Activated CD4-positive, alpha-beta T cell treated with anti-CD3 and anti-CD28 coated beads, Interleukin-2, Interleukin-4, amounts not matched to agents 100 ng/mL and 50 ng/mL, durations not matched to agents 16 hours and 8 hours (primary cell): ENCODE measurements around the gene SLC7A1.

Experiments
- DNase-seq: peaks from one replicate; pipeline ENCODE4 v3.0.0-alpha.2; 2020; ENCODE audit warnings: low spot score

SLC7A1 gene

DNA sequence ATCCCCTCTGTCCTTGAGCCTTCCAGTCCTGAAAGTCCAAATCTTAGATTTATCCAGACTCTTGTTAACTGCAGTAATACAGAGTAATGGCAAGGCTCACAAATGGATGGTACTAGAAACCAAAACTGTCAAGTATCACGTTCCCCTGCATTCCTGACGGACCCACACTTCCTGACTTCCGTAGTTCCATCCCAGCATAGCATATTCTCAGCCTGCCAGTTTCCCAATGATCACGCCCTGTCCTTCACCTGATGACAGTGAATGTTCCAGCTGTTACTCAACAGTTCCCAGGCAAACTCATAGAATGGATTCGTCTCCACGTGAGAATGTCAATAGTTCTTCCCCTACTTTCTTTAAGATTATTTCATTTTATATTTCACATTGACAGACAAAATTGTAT is 33.6 kb downstream of the SLC7A1 start:
- DNase-seq: no peak

DNA sequence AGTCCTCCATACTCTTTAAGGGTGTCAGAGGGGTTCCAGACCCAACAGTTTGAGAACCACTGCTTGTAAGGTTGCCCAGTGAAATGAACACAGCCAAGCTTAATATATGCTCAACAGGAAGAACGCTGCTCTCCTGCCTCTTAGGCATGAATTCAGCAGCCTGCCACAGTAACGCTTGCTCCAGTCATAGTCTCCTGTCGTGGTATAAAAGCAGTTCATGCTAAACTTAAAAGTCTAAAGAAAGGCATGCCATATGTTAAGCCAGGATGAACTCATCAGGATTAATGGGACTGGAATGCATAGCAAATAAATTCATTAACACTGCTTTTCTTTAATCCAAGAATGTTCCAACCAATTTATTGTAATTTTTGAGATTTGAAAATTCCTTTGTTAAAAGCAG is 38.7 kb downstream of the SLC7A1 start:
- DNase-seq: no peak

DNA sequence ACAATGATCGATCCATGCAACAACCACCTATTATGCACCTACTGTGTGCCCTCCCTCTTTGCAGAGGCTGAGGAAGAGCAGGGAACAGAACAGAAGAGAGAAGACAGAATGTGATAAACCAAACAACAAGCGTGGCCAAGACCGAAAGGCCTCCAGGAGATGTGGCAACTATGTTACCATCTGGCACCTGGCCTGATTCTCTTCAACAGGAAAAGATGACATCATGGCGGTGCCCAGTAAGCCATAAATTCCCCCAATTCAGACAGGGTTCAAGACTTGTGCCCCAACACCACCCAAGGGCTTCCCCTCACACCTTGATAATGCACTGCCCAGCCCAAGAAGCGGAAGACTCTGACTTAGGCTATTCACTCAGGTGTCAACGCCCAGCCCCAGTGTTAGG is 44.3 kb downstream of the SLC7A1 start:
- DNase-seq: no peak

DNA sequence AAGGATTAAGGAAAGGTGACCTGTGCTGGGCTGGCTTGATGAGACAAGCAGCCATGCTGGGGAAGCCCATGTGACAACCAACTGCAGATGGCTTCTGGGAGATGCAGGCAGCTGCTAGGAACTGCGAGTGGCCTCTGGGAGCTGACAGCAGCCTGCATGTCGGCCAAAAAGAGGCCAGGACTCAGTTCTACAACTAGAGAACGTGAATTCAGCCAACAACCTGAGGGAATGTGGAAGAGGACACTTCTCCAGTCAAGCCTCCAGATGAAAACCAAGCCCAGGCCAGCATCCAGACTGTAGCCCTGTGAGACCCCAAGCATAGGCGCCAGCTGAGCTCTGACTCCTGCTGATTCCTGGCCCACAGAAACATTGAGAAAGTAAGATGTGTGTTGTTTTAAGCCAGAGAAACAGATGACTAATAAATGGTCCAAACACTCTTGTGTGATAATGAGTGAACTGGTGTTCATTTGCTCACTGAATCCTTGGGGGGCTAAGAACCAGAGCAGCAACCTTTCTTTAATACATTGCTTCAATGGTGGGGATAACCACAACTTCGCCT is 45.0 kb downstream of the SLC7A1 start:
- DNase-seq: no peak

DNA sequence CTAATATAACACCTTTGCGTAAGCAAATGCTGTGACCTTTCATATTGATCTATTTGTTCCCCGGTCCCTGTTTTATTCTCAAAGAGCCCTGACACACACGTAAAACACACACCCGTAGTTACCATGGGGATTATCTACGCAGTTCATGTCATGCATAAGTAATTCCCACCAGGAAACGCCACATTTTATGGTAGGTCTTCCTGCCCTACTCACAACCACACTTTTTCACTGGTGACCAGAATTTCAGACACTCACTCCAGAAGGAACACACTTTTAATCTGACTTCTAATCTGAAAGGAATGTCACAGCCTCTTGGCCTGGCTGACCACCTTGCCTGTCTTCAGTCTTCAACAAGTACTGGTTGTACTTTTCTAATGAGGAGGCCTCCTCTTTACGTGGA is 46.8 kb downstream of the SLC7A1 start:
- DNase-seq: no peak

DNA sequence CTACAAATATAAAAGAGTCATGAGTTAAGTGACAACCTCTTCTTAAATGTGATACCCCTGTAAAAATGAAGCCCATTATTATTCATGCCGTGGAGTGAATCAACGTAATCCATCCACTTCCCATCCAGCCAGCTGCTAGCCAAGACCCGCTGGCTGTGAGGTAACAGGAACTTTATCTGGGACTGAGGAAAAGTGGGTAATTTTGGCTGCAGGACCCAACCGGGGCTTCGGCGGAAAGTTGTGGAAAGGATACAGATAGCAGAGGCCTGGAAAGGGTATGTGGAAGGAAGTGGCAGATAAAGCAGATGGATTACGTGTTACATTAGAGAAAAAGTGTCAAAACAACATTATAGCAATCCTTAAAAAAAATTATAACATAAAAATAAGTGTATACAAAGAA is 48.3 kb downstream of the SLC7A1 start:
- no peak for DNase-seq

DNA sequence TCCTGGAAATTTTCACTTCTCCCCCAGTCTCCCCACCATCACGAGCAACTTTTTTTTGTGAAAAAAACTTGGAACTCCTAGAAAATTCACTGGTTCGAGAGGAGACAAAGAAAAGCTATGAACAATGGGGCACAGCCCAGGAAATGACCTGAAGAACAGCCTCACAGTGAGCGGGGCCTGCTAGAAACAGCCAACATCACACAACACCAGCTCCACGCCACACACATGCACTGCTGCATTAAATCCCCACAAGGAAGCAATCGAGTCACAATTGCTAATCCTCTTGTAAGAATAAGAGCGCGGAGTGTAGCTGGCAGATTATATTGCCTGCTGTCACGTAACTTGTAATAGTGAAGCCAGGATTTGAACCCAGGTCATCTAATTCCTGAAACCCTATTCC is 48.8 kb downstream of the SLC7A1 start:
- DNase-seq: no peak

DNA sequence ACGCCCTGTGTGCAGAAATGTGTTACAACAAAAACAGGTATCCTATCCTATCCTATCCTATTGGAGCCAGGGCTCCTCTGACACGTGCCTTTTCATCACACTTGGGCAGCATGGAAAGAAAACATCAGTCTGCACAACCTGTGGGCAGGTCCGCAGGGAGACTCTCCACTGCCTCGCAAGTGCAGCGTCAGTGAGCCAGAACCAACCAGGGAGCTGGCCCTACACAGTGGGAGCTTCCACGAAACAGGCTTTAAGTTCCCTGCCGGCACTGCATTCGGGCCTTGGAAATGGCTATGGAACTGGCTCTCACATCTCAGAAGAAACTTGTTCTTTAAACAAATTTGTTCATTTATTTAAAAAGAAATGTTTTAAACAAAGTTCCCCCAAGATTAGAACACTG is 49.5 kb downstream of the SLC7A1 start:
- DNase-seq: no peak

DNA sequence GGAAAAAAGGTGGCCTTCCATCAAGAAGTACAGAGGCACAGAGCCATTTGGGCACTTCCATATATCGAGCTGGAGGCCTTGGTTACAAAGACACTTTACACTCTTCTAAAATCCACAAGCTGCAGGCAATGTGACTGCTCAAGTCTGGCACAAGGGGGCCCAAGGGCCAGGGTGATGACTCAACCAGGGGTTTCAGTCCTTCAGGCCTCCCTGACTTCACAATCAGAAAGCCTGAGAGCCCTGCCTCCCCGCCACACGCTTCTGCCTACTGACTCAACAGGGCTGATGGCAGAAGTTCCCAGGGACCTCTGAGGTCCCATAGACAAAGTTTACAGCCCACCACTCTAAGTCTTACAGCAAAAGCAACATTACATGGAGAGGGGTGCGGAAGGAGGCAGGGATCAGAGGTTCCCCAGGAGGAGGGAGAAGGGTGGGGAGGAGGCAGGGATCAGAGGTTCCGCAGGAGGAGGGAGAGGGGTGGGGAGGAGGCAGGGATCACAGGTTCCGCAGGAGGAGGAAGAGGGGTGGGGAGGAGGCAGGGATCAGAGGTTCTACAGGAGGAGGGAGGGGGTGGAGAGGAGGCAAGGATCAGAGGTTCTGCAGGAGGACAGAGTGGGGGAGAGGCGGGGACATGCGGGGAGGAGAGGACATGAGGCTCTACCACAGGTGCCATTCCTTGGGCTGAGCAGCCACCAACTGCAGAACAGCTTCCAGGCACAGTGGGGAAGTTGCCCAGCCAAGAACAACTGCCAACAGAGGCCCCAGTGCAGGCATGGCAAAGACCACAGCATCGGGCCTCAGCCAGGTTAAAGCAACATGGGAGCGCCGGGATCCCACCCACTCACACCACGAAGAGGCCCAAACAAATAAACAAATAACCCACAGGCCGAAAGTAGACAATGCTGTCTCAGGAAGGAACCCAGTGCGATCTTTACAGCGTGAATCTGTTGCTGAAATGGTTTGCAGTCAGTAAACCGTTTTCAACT is 52.0 kb downstream of the SLC7A1 start:
- peak; percentile 71 for DNase-seq

DNA sequence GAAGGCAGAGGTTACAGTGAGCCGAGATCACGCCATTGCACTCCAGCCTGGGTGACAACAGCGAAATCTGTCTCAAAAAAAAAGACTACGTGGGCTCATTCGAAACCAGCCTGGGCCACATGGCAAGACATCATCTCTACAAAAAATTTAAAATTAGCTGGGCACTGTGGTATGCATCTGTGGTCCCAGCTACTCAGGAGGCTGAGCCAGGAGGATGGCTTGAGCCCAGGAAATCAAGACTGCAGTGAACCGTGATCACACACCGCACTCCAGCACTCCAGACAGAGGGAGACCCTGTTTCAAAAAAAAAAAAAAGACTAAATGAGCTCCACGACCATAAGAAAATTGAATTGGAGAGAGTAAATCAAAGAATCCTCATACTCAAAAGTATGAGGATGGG is 53.1 kb downstream of the SLC7A1 start:
- no peak for DNase-seq

DNA sequence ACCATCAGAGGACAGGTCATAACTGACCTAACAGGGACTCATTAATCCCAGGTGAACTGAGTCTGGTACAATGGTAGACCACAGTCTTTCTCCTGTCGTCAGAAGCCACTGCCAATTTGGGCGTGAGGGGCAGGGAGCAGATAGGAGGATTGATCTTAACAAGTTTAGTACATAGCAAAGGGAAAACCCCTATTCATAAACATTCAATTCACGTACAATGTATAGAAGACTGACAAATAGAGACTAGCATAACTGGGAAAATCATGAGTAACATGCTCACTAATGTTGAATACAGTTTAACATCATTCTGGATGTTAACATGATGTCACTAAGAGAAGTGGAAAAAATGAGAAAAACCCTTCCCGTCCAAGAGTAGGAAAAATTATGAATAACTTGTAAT is 54.1 kb downstream of the SLC7A1 start:
- no peak for DNase-seq

DNA sequence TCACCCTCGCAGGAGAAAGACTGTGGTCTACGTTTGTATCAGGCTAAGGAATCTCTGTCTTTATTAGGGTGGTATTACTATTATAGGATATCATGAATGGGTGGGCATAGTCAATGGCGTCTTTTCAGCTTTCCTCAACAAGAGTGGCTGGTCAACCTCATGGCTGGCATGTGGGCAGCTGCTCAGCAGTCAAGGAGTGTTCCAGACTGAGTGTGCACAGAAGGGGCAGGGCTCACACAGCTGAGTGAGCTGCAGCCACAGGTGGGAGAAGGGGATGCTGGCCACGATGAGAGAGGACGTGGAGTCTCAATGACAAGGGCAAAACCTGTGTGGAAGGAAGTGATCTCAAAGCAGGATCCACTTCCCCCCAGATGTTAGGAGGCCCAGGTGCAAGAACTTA is 54.7 kb downstream of the SLC7A1 start:
- no peak for DNase-seq

DNA sequence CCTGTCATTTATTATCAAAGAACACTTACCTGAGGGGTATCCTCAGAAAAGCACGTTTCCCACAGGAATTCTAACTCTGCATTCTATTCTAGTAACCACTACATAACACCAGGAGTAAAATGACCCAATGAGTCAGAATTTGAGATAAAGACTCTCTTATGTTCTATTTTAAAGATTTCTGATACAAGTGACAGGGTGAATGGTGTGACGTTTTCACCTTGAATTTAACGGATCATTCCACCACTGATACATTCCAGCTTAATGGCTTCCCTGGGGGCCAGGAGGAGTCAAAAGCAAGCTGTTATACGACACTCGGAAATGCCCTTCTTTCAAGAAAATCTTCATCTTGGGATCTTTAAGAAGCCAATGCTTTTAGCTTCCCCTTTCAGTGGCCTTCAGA is 55.2 kb downstream of the SLC7A1 start:
- no peak for DNase-seq

DNA sequence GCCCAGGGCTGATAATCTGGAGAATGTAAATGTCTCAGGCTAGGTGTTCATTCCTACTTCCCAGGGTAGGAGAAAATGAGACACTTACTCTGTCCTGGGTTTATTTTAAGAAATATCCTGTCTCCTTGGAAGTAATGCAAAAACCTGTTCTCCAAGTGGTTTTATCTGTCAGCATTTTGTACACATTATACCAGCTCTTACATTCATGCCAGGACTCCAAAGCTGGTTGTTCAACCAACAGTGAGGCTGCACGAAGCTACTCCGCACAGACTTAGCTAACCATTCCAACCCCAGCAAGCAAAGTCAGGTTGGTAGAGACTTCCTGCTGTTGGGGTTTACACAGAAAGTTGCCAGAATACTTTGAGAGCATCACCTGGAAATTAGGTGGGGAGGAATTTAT is 55.6 kb downstream of the SLC7A1 start:
- DNase-seq: no peak

DNA sequence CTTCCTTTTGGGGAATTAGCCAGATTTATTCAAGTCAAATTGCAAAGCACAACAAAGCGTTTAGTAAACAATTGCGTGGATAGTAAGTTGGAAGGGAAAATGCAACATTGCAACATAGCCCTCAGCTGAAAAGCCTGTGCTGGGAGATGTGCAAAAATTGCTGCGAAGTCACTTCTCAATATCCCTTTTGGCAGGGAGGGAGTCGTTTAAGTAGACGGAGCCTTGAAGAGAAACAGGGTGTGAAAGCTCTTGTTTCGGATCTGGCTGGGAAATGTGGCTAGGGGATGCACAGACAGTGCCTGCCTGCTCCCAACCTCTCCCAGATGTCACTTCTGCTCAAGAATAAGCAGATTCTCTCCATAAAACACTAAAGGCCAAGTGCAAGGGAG is 56.8 kb downstream of the SLC7A1 start:
- no peak for DNase-seq

DNA sequence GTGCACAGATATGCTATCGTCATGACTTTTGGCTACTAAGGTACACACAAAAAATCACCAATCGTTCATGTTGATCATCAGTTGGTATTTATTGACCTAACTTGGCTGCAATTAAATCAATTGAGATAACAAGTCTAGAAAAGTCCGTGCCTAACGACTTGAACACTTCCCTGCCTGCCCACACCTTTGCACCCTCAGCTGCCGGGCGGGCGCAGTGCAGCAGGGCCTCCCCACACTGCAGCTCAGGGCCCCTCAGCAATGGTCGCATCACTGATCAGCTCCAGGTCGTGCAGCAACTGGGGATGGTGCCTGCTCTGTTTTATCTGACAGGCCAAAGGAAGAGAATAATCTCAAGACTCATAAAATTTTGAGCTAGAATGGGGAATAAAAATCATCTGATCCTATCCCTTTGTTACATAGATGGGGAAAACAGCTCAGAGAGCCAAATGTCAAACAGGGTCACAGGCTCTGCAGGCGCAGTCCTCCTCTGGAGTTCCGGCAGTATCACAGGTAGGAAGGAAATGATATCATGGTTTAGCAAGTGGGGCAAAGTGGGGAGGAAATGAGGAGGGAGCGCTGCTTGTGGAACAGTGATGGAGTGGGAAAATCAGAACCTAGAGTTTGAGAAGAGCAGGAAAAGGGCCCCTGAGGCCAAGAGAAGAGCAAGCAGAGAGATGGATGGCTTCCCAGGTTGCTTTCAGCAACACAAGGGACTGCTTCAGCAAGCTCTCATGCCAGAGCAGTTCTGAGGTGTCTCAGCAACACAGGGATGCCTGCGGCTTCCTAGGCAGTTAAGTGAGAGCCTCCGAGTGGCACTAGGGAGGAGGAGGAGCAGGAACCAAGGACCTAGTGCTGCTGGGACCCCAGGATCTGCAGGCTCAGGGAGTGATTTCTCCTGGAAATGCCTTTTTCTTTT is 57.5 kb downstream of the SLC7A1 start:
- no peak for DNase-seq

DNA sequence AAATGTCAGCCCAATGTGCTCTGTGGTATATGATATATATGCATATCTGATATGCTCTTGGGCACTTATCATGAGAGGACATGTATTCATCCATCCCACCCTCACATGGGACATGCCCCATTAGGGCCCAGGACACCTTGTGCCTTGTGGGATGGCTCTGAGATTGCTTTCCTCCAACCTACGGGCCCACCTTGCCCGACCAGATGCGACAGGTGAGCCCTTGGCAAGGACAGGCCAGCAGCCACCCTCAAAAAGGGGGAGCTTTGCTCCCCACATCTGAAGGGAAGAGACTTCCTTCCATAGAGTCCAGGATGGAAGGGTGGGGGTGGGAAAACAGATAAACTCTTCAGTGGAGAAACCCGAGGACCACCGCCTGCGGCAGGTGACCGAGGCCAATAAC is 58.6 kb downstream of the SLC7A1 start:
- no peak for DNase-seq

DNA sequence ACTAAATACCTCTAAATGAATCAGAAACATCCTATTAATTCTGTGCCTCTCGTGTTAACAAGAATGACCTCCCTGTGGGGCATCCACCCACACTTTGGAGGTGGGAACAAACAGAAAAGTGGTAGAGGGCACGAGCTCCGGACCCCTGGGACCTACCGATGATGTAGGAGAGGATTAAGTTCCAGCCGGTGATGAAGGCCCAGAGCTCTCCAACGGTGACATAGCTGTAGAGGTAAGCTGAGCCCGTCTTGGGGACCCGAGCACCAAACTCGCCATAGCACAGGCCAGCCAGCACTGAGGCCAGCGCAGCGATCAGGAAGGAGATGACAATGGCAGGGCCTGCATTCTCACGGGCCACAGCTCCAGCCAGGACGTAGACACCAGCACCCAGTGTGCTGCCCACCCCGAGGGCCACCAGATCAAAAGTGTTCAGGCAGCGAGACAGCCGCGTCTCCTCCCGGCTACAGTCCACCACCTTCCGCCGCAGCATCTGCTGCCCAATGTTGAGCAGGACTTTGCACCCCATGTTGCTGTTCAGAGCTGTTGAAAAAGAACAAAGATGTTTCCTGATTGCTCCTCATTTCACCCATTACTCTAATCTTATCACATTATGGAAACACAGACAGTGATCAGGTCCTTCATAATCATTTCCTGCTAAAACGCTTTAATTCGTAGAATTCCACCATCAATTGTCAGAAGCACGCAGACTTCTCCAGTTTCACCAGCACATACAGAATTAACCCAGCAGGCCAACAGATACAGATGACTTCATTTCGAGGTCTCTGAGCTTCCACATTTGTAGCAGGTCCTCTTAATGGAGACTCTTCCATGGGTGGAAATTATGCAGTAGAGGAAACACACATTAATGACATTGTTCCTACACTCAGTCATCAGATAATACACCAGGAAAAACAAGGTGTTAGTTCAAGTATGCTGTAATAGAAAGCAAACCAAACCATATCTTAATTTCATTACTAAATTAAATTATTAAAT is 59.5 kb downstream of the SLC7A1 start:
- DNase-seq: no peak

DNA sequence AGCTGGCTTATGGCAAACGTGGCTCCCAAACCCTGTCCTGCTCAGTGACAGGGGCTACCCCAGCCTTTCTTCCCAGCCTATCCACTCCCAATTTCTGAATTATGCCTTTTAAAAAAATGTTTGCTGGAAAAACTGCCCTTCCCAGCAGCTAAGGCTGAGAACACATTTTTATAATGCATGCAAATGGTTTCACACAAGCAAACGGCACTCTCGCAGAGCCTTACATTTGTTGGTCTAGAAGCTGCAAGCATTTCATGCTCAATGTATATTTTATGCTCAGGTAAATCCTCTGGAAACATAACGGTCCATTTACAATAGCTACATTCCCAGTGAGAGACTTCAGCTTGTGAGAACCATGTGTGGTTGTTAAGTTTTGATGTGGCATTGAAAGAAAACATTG is 61.4 kb downstream of the SLC7A1 start:
- no peak for DNase-seq

DNA sequence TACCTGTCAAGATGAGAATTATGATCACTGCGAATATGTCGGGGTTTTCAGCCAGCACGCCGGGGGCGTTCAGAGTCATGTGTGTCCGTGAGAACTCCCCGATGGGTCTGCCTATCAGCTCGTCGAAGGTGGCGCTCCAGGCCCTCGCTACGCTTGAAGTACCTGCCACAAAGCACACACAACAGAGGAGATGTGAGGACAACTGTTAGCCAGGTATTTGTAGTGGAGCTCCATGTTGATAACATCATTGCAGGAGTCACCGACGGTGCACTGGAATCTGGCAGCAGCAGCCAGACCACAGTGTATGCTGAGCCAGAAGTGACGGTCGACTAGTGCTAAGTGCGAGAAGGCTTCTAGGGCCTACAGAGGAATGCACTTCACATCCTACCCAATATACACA is 62.7 kb downstream of the SLC7A1 start:
- DNase-seq: no peak

DNA sequence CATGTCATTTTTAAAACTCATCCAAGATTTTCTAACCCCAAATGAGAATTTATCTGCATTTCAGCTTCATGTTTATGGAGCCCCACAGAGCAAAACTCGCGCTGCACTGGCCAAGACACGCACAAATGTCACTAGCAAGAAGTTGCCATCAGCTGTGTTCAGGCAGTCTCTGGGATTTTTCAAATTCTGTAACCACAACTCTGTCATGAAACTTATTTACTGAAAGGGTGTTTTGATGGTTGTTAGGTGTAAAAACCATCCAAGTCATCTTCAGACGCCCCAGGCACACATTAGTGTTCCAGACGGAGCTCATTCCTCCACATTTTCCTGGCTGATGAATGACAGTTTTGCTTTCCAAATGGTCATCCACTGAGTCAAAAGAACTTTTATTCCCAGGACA is 63.4 kb downstream of the SLC7A1 start:
- DNase-seq: no peak

DNA sequence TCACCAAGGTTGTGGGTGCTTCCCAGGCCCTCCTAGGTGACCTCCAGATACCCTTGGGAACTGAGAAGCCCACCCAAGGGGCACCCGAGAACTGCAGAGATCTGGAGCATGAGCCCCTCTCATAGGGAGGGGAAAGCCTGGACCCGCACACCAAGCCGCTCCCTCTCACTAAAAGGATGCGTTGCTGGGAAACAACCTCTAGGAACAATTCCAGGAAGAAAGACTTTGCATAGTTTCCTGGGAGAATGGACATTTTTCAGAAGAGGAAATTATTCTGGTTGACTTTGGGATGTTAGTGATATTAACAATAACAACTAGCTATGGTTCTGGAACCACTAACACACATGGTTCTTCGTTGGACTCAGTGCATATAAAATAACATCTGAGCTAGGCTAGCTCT is 64.6 kb downstream of the SLC7A1 start:
- DNase-seq: no peak
